Vagina (tissue), 2 donors: ENCODE measurements around the gene GAGE10. TPM values are rescaled to one million over a fixed set of nuclear protein-coding genes. Genes with fewer than 3 reads are reported as not detected.

ENCODE experiments used
- DNase-seq, 2 donors: peaks; one replicate each; pipeline ENCODE4 v3.0.0-alpha.2; 2017; ENCODE audit errors: extremely low spot score in 2 of 2
- H3K27ac ChIP-seq: fragments of 200-600 bp; sonication (generic); one replicate; pipeline ENCODE4 v1.5.1; 2019
- H3K27me3 ChIP-seq: fragments of 200-600 bp; sonication (generic); one replicate; pipeline ENCODE4 v1.5.1; 2019
- H3K36me3 ChIP-seq, 2 donors: fragments of 200-600 bp; sonication (generic); one replicate each; pipeline ENCODE4 v1.5.1; 2017 to 2019
- H3K4me1 ChIP-seq: fragments of 200-600 bp; sonication (generic); one replicate; pipeline ENCODE4 v1.5.1; 2019
- H3K4me3 ChIP-seq, 2 donors: fragments of 200-600 bp; sonication (generic); 1 replicate in 1 of 2; 2 replicates in 1 of 2; pipeline ENCODE4 v1.5.1; 2016 to 2019
- H3K9me3 ChIP-seq: fragments of 200-600 bp; sonication (generic); one replicate; pipeline ENCODE4 v1.5.1; 2019
- CTCF ChIP-seq, 3 experiments: fragments of 450-650 bp in 2 of 3; fragments of 200-600 bp in 1 of 3; sonication (generic) in 1 of 3; IDR thresholded peaks; one replicate each; pipeline ENCODE4 v1.5.1; 2017 to 2019; ENCODE audit warnings: antibody characterized with exemption in 3 of 3, mild to moderate bottlenecking in 2 of 3, moderate library complexity in 2 of 3
- POLR2A ChIP-seq, 2 donors: fragments of 450-650 bp; IDR thresholded peaks; one replicate each; pipeline ENCODE4 v1.6.1; 2017; ENCODE audit warnings: antibody characterized with exemption in 2 of 2, mild to moderate bottlenecking in 2 of 2, moderate library complexity in 2 of 2
- POLR2AphosphoS5 ChIP-seq, 2 donors: sonication (generic); formaldehyde crosslinking; IDR thresholded peaks; one replicate each; pipeline ENCODE4 v1.9.0; 2017; ENCODE audit warnings: antibody characterized with exemption in 2 of 2, mild to moderate bottlenecking in 2 of 2, low read depth in 1 of 2; ENCODE audit not compliant: insufficient read depth in 1 of 2
- intact Hi-C: fragments of 100-400 bp; cut with DNase I; formaldehyde crosslinking; loops from one replicate; pipeline ENCODE4 v1.15.1; 2023
- total RNA-seq: library from RNA; depleted of rRNA; stranded (reverse); fragments of >200 nt; gene quantifications from one replicate; pipeline ENCODE4 v1.2.3, GENCODE V29; 2016

Gene GAGE10
- total RNA-seq, 1 donor from 2014 or later, result not detected

- DNase-seq, result no peak
- H3K27ac ChIP-seq, result no peak overlapping the region
- TF ChIP-seq POLR2A (IDR thresholded peaks at IDR 0.05), result no peak
- no peak for TF ChIP-seq CTCF (IDR thresholded peaks at IDR 0.05)
- no peak for TF ChIP-seq POLR2AphosphoS5 (IDR thresholded peaks at IDR 0.05; ENCODE audit: insufficient read depth in 1 of 2, low read depth in 1 of 2)
- H3K36me3 ChIP-seq, result peaks cover 0 to 6% of the 10 kb centered on the region in 2 donors
- no peaks in the 10 kb centered on the region for H3K4me1 ChIP-seq
- intact Hi-C loops, result no loop called here
- H3K27me3 ChIP-seq, result no peaks in the 10 kb centered on the region
- no peak overlapping the region for H3K4me3 ChIP-seq
- H3K9me3 ChIP-seq, result no peaks in the 10 kb centered on the region
These were observed 19.2 kb upstream of the GAGE10 start for GRCh38 chrX:49284212-49284611.

GRCh38 chrX:49286136-49286535 lies 17.3 kb upstream of the GAGE10 start:
- TF ChIP-seq POLR2A (IDR thresholded peaks at IDR 0.05) (no peak), POLR2AphosphoS5 (IDR thresholded peaks at IDR 0.05; ENCODE audit: insufficient read depth in 1 of 2, low read depth in 1 of 2) (no peak), CTCF (IDR thresholded peaks at IDR 0.05) (no peak)
- Histone ChIP-seq H3K27ac (no peak overlapping the region), H3K27me3 (no peaks in the 10 kb centered on the region), H3K4me3 (no peak overlapping the region), H3K4me1 (no peaks in the 10 kb centered on the region), H3K9me3 (no peaks in the 10 kb centered on the region), H3K36me3 (peaks cover 0 to 6% of the 10 kb centered on the region in 2 donors)
- no peak for DNase-seq
- intact Hi-C loops, result no loop called here

GRCh38 chrX:49286581-49286980 lies 16.9 kb upstream of the GAGE10 start:
- Histone ChIP-seq H3K27ac (no peak overlapping the region), H3K4me1 (no peaks in the 10 kb centered on the region), H3K27me3 (no peaks in the 10 kb centered on the region), H3K36me3 (peaks cover 0 to 6% of the 10 kb centered on the region in 2 donors), H3K9me3 (no peaks in the 10 kb centered on the region), H3K4me3 (no peak overlapping the region)
- no peak for TF ChIP-seq CTCF (IDR thresholded peaks at IDR 0.05)
- TF ChIP-seq POLR2AphosphoS5 (IDR thresholded peaks at IDR 0.05; ENCODE audit: insufficient read depth in 1 of 2, low read depth in 1 of 2), result no peak
- TF ChIP-seq POLR2A (IDR thresholded peaks at IDR 0.05), result no peak
- DNase-seq, result no peak
- intact Hi-C loops, result no loop called here

- no peaks in the 10 kb centered on the region for H3K9me3 ChIP-seq
- peaks cover 0 to 6% of the 10 kb centered on the region in 2 donors for H3K36me3 ChIP-seq
- no peak for DNase-seq
- no peaks in the 10 kb centered on the region for H3K27me3 ChIP-seq
- H3K4me3 ChIP-seq, result no peak overlapping the region
- H3K27ac ChIP-seq, result no peak overlapping the region
- intact Hi-C loops, result no loop called here
- TF ChIP-seq POLR2A (IDR thresholded peaks at IDR 0.05) (no peak), CTCF (IDR thresholded peaks at IDR 0.05) (no peak), POLR2AphosphoS5 (IDR thresholded peaks at IDR 0.05; ENCODE audit: insufficient read depth in 1 of 2, low read depth in 1 of 2) (no peak)
- no peaks in the 10 kb centered on the region for H3K4me1 ChIP-seq
These were observed 15.8 kb upstream of the GAGE10 start for GRCh38 chrX:49287665-49288064.

- TF ChIP-seq POLR2A (IDR thresholded peaks at IDR 0.05) (no peak), CTCF (IDR thresholded peaks at IDR 0.05) (no peak), POLR2AphosphoS5 (IDR thresholded peaks at IDR 0.05; ENCODE audit: insufficient read depth in 1 of 2, low read depth in 1 of 2) (no peak)
- no peaks in the 10 kb centered on the region for H3K27me3 ChIP-seq
- intact Hi-C loops, result no loop called here
- no peaks in the 10 kb centered on the region for H3K9me3 ChIP-seq
- DNase-seq, result no peak
- H3K4me1 ChIP-seq, result no peaks in the 10 kb centered on the region
- H3K4me3 ChIP-seq, result no peak overlapping the region
- H3K36me3 ChIP-seq, result peaks cover 0 to 6% of the 10 kb centered on the region in 2 donors
- H3K27ac ChIP-seq, result no peak overlapping the region
These were observed 13.2 kb upstream of the GAGE10 start for GRCh38 chrX:49290215-49290614.
